Breast epithelium (tissue), 3 donors: Measurements from ENCODE around the gene NINL.

Experiments used
- CTCF ChIP-seq, 3 donors: fragments of 450-650 bp; IDR thresholded peaks; one replicate each; pipeline ENCODE4 v1.5.1; 2016 to 2017; ENCODE audit warnings: antibody characterized with exemption in 3 of 3, mild to moderate bottlenecking in 3 of 3, moderate library complexity in 3 of 3
- POLR2A ChIP-seq: fragments of 450-650 bp; IDR thresholded peaks from one replicate; pipeline ENCODE4 v1.6.1; 2016; ENCODE audit warnings: antibody characterized with exemption, mild to moderate bottlenecking, moderate library complexity
- POLR2AphosphoS5 ChIP-seq, 3 donors: sonication (generic); formaldehyde crosslinking; IDR thresholded peaks; one replicate each; pipeline ENCODE4 v1.6.1; 2017; ENCODE audit warnings: antibody characterized with exemption in 3 of 3

DNA sequence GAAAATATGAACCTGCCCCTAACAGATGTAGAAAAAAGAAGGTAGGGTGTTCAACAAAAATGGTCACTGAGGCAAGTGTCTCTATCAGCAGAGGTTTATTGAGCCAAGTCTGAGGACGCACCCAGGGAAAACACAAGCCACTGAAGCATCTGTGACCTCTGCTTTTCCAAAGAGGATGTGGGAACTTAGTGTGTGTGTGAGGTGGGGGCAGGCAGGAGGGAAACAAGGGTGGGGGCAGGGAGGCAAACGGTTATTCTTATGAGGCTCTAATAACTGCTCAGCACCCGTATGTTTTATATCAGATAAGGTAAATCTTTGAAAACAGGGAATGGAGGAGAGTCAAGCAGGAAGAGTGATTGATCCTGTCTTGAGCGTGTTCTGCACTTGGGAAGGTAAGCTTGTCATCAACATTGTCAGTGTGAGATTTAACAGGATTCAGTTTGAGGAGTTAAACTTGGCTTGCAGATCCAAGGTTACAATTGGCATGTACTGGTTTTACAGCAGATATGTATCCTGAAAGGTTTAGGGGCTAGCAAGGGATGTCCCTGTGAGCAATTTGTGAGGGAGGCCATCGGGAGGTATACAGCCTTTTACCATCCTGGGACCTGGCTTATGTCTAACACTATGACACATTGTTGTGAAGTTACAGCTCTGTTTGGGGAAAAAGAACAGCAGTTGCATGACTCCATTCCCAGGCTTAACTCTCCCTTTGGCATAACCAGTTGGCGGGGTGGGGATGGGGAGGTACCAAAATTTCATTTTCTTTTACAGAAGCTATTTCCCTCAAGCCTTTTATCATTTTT, 33.7 kb downstream of the NINL start:
- TF ChIP-seq POLR2AphosphoS5 (IDR thresholded peaks at IDR 0.05) (no peak), CTCF (IDR thresholded peaks at IDR 0.05) (no peak), POLR2A (no peak)
